HG03095 (cell line): ENCODE measurements around the gene SPP2.

Source experiments
- ATAC-seq: cut with Tn5 transposase; IDR thresholded peaks from one replicate; pipeline ENCODE4 v1.9.1; 2021; ENCODE audit warnings: moderate library complexity; ENCODE audit not compliant: unreplicated experiment

The SPP2 gene

DNA sequence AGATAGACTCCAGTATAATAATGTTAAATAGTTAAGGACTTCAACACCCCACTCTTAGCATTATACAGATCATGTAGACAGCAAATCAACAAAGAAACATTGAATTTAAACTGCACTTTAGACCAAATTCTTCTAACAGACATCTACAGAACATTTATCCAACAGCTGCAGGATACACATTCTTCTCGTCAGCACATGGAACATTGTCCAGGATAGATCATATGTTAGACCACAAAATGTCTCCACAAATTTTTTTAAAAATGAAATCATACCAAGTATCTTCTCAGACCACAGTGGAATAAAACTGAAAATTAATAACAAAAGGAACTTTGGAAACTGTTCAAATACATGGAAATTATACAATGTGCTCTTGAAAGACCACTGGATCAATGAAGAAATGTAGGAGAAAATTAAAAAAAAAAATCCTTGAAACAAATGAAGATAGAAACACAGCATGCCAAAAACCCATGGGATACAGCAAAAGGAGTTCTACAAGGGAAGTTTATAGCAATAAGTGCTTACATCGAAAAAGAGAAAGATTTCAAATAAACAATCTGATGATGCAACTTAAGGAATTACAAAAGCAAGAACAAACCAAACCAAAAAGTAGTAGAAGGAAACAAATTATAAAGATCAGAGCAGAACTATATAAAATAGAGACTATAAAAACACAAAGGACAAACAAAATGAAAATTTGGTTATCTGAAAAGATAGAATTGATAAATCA, 12.3 kb upstream of the SPP2 start:
- ATAC-seq, result no peak

DNA sequence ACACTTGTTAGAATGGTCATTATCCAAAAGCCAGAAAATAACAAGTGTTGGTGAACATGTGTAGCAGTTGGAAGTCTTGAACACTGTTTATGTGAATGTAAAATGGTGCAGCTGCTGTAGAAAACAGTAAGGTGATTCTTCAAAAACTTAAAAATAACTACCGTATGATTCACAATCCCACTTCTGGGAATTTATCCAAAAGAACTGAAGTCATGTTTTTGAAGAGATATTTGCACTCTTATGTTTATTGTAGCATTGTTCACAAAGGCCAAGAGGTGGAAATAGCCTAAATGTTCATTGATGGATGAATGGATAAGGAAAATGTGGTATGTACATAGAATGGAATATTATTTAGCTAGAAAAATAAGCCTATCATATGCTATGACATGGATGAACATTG, 6.3 kb upstream of the SPP2 start:
- no peak for ATAC-seq

GRCh38 chr2:234046521-234046920, 4.0 kb upstream of the SPP2 start:
- ATAC-seq, result no peak

- ATAC-seq, result no peak
Observed at GRCh38 chr2:234047361-234047760, 3.1 kb upstream of the SPP2 start.

DNA sequence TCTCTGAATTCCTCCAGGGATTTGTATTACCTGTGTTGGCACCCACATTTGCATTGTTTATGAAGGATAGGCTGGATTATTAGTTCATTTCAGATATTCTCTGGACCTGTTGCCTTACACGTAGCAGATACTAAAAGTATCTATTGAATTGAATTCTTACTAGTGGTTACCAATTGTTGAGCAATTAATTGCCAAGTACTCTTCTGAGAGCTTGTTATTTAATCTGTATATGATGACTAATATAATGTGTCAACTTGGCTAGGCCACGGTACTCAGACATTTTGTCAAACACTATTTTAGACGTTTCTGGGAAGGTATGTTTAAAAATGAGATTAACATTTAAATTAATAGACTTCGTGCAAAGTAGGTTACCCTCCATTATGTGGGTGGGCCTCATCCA, 2.5 kb upstream of the SPP2 start:
- no peak for ATAC-seq

- ATAC-seq, result no peak
Observed at GRCh38 chr2:234051374-234052070, 1.0 kb downstream of the SPP2 start.

DNA sequence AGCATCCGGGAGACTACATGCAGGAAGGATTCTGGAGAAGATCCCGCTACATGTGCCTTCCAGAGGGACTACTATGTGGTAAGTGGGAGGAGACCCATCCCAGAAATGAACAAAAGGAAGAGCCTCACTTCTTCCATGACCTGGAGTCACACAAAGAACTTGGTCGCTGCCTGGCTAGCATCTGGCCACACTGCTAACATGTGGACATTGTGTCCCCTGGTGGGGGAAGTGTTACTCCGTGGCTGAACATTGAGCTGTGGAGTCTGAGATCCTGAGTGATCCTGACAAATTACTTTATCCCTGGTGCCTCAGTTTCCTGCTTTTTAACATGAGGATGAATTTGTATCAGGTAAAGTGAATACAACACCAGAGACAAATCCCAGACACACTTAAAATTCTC, 8.4 kb downstream of the SPP2 start:
- ATAC-seq, result no peak

GRCh38 chr2:234060236-234060635, 9.7 kb downstream of the SPP2 start:
- no peak for ATAC-seq

- ATAC-seq, result no peak
Observed at GRCh38 chr2:234061624-234062257, 11.2 kb downstream of the SPP2 start.

DNA sequence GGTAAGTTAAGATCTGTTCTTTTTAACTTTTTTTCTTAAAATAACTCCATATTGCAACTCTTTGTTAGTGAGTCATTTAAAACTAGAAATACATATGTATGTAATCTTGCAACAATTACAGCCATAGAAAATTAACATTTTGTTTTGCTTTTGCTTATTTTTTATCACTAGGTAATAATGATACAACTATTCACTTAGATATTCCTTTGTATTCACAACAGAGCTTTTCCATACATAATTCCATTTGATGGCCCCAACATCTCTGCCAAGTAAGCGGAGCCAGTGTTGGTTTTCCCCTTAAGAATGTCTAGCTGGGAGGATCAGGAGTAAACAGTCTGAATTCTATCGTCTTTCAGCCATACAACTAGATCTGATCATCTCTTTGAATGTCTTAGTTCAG, 16.1 kb downstream of the SPP2 start:
- ATAC-seq, result no peak

DNA sequence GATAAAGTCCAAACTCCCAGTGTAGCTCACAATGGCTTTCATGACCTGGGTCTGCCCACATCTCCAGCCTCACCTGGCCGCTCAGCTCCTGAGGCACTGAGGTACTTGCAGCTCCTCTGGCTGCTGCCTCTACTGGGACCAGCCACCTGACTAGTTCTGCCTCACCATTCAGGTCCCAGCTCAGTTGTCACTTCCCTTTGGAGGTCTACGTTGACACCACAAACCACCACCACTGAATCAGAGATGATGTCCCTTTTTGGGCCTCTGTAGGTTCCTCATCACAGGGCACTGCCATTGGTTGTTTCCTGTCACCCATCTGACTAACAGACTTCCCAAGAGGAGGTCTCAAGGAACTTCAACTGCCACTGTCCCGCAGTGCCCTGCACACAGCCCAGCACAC, 21.2 kb downstream of the SPP2 start:
- no peak for ATAC-seq

DNA sequence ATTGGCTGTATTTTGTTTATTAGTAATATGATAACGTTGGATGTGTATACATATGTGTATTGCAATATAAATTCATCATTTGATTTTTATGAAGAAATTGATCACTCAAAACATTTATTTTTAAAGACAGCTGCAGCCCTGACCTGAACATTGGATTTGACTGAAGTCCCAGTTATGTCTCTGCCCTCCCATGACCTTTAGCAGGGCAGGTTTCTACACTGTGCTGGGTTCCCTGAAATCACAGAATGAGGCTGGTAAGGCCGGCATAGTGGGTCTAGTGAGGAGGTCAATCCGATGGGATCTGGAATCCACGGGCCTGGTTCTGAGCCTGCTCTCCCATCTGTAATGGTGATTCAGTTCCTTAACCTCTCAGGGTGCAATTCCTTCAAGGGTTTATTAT, 22.0 kb downstream of the SPP2 start:
- no peak for ATAC-seq

GRCh38 chr2:234074751-234075517, 24.4 kb downstream of the SPP2 start:
- ATAC-seq, result no peak

GRCh38 chr2:234075518-234075915, 25.0 kb downstream of the SPP2 start:
- no peak for ATAC-seq

- no peak for ATAC-seq
Observed at GRCh38 chr2:234075947-234076346, 25.4 kb downstream of the SPP2 start.

- ATAC-seq, result no peak
Observed at GRCh38 chr2:234076451-234076850, 25.9 kb downstream of the SPP2 start.

DNA sequence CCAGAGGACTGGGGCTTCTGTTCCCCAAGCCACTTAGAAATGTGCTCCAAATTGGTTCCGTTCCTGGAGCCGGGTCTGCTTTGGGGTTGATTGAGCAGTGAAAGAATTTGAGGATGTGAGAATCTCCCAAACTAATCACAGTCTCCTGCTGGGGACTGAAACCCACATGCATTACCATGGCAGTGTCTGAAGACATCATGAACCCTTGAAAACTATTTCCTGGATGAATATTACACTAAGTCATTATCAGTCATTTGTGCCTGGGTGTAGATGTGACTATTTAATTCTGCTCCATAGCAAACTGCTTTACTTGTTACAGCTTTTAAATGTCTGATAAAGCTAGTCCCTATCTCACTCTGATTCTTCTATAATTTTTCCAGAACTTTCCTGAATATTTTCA, 27.6 kb downstream of the SPP2 start:
- ATAC-seq, result no peak

- ATAC-seq, result no peak
Observed at GRCh38 chr2:234081970-234082822, 31.7 kb downstream of the SPP2 start.

DNA sequence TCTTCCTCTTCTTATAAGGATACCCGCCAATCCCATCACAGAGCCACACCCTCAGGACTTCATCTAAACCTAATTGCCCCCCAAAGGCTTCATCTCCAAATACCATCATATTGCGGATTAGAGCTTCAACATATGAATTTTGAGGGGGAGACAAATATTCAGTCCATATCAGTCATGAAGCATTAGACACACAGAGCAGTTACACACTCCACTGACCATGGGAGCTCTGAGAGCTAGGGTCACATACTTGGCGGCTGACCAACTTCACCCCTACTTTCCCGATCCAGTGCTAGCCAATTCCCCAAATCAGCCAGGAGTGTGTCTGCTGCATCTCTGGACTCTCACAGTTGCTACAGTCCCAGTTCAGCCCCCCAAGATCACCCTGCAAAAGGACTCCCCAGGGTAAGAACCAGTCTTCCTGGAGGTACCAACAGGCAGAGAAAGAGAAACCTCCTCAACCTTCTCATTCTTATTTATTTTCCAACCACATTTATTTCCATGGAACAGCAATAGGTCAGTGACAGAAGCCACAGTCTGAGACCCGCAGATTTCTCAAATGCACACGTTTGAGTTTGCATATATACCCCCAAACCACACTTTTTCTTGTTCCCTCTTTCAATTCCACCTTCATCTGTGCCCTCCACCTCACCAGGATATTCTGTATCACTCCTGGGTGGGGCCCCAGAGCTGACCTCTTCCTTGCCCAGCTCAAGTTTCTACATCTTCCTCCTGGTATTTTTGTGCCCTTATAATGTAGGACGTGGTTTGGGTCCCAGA, 33.3 kb downstream of the SPP2 start:
- ATAC-seq, result no peak

DNA sequence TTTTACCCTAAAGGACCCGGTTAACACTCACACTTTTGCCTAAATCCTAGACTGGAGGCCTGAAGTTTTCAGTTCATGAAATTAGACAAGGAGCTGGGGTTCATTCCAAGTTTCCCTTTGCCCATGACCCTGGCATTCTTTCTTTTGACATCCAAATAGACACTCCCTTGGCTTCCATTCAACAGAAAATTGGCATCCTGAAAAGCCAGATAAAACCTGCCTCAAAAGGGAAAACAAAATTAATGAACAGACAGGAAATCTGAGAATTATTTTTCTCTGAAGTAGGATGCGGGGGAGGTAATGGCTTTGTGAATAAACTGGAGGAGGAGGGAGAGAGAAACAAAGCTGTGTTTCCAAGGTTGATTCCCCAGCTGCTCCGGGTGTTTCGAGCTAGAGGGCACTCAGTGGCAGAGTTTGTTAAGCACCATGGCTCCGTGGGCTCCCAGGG, 41.0 kb downstream of the SPP2 start:
- ATAC-seq, result no peak
